Uterus (tissue), 4 donors: Measurements from ENCODE around the gene METTL4. TPM values are rescaled to one million over a fixed set of nuclear protein-coding genes. Genes with fewer than 3 reads are reported as not detected.

Experiments
- DNase-seq, 2 donors: peaks; one replicate each; pipeline ENCODE4 v3.0.0-alpha.2; 2019 to 2020
- H3K27ac ChIP-seq, 2 donors: fragments of 200-600 bp; sonication (generic); 1 replicate in 1 of 2; 2 replicates in 1 of 2; pipeline ENCODE4 v1.5.1; 2016 to 2018
- H3K27me3 ChIP-seq, 2 donors: fragments of 200-600 bp; sonication (generic); one replicate each; pipeline ENCODE4 v1.5.1; 2018 to 2019; ENCODE audit warnings: control low read depth in 1 of 2
- H3K36me3 ChIP-seq, 2 donors: fragments of 200-600 bp; sonication (generic); one replicate each; pipeline ENCODE4 v1.5.1; 2019; ENCODE audit warnings: control low read depth in 1 of 2
- H3K4me1 ChIP-seq, 2 donors: fragments of 200-600 bp; sonication (generic); one replicate each; pipeline ENCODE4 v1.5.1; 2018 to 2019; ENCODE audit warnings: control low read depth in 1 of 2
- H3K4me3 ChIP-seq, 2 donors: fragments of 200-600 bp; sonication (generic); 1 replicate in 1 of 2; 2 replicates in 1 of 2; pipeline ENCODE4 v1.5.1; 2018 to 2019; ENCODE audit warnings: mild to moderate bottlenecking in 1 of 2
- H3K9me3 ChIP-seq, 2 donors: fragments of 200-600 bp; sonication (generic); one replicate each; pipeline ENCODE4 v1.5.1; 2019; ENCODE audit warnings: control low read depth in 1 of 2
- CTCF ChIP-seq, 4 experiments: fragments of 200-600 bp in 2 of 4; fragments of 450-650 bp in 2 of 4; sonication (generic) in 2 of 4; IDR thresholded peaks; one replicate each; pipeline ENCODE4 v1.5.1; 2016 to 2019; ENCODE audit warnings: antibody characterized with exemption in 4 of 4, mild to moderate bottlenecking in 2 of 4, moderate library complexity in 1 of 4
- POLR2A ChIP-seq, 2 donors: fragments of 450-650 bp; IDR thresholded peaks; one replicate each; pipeline ENCODE4 v1.6.1; 2016; ENCODE audit warnings: antibody characterized with exemption in 2 of 2, mild to moderate bottlenecking in 1 of 2, moderate library complexity in 1 of 2
- intact Hi-C: fragments of 100-400 bp; cut with DNase I; formaldehyde crosslinking; loops from one replicate; pipeline ENCODE4 v1.15.1; 2023; ENCODE audit warnings: low total_unique reads
- small RNA-seq: library from RNA; depleted of rRNA; stranded (forward); fragments of <200 nt; gene quantifications from one replicate; pipeline ENCODE3, GENCODE V24; 2016
- total RNA-seq, 4 donors: library from RNA; depleted of rRNA in 3 of 4; stranded (reverse); fragments of >200 nt in 3 of 4; gene quantifications; one replicate each; pipeline versions ENCODE4 v1.1.0 to v1.2.4, GENCODE V29; 2014 to 2023
- donor health status: DM: yes; HTN: yes; CAD: no.

Gene METTL4
- total RNA-seq, 4 donors from 2014 or later: 6.7 to 22.9 (median 18.5) TPM

GRCh38 chr18:2497797-2498196 lies 73.5 kb downstream of the METTL4 start:
- intact Hi-C loops: no loop called here
- Histone ChIP-seq H3K36me3 (no peaks in the 10 kb centered on the region), H3K4me1 (no peaks in the 10 kb centered on the region), H3K9me3 (no peaks in the 10 kb centered on the region), H3K27ac (no peak overlapping the region), H3K4me3 (no peak overlapping the region), H3K27me3 (no peaks in the 10 kb centered on the region)
- DNase-seq: no peak
- no peak for TF ChIP-seq CTCF (IDR thresholded peaks at IDR 0.05)

GRCh38 chr18:2495381-2495780 lies 75.9 kb downstream of the METTL4 start:
- no peak overlapping the region for H3K27ac ChIP-seq

GRCh38 chr18:2494921-2495320 lies 76.4 kb downstream of the METTL4 start:
- Histone ChIP-seq H3K27me3 (no peaks in the 10 kb centered on the region), H3K4me3 (no peak overlapping the region), H3K4me1 (no peaks in the 10 kb centered on the region), H3K36me3 (no peaks in the 10 kb centered on the region), H3K9me3 (no peaks in the 10 kb centered on the region), H3K27ac (no peak overlapping the region)
- TF ChIP-seq CTCF (IDR thresholded peaks at IDR 0.05): no peak
- TF ChIP-seq POLR2A (IDR thresholded peaks at IDR 0.05): no peak
- intact Hi-C loops: no loop called here
- DNase-seq: no peak

More at GRCh38 chr18:2495381-2495780, 75.9 kb downstream of the METTL4 start:
- H3K27me3 ChIP-seq: no peaks in the 10 kb centered on the region
- no peaks in the 10 kb centered on the region for H3K4me1 ChIP-seq
- no peak overlapping the region for H3K4me3 ChIP-seq
- H3K36me3 ChIP-seq: no peaks in the 10 kb centered on the region
- TF ChIP-seq POLR2A (IDR thresholded peaks at IDR 0.05) (no peak), CTCF (IDR thresholded peaks at IDR 0.05) (no peak)
- intact Hi-C loops: no loop called here
- H3K9me3 ChIP-seq: no peaks in the 10 kb centered on the region
- no peak for DNase-seq

Small RNA genes within 50 kb of the gene (small RNA-seq; reads per million reads assigned to genes)
- gene RF00019 (not detected), gene RF01233 (not detected)

Other genes with a start within 250 kb of the METTL4 start
- gene NDC80, start 52 bp upstream of the METTL4 start, total RNA-seq: 10 to 100 TPM in 1 of 4 donors, 1 to 10 TPM in 1, under 1 TPM in 2; 0.26 to 21.2 (median 0.80) TPM
- 100 to 1,000 TPM in 2 of 4 donors, 10 to 100 TPM in 2; 58.4 to 270 (median 98.6) TPM for gene SMCHD1, start 84.2 kb upstream of the METTL4 start, total RNA-seq